Endothelial cell of umbilical vein (primary cell): ENCODE results near the gene PDLIM4.

Experiments used
- EZH2 ChIP-seq: IDR thresholded peaks from 2 replicates; pipeline ENCODE4 v1.6.1; 2012; ENCODE audit warnings: borderline replicate concordance, low read depth, mild to moderate bottlenecking, moderate library complexity, low read length, inconsistent platforms; ENCODE audit not compliant: severe bottlenecking
- JUN ChIP-seq: IDR thresholded peaks from 2 replicates; pipeline ENCODE4 v1.6.1; 2011; ENCODE audit warnings: borderline replicate concordance, low read depth; ENCODE audit not compliant: insufficient read length, insufficient read depth
- POLR2A ChIP-seq: IDR thresholded peaks from 2 replicates; pipeline ENCODE4 v1.6.1; 2012; ENCODE audit warnings: low read depth, mild to moderate bottlenecking, control low read depth, low read length
- POLR2AphosphoS5 ChIP-seq: IDR thresholded peaks from 2 replicates; pipeline ENCODE4 v1.6.1; 2012; ENCODE audit warnings: low read depth, mild to moderate bottlenecking, control low read depth, low read length, moderate library complexity; ENCODE audit not compliant: insufficient read depth
- TF ChIP-seq, protein P1 (sequence below), 2 donors: IDR thresholded peaks; 1 replicate in 1 of 2; 2 replicates in 1 of 2; pipeline ENCODE4 v1.5.1; 2011; ENCODE audit warnings: low read length in 2 of 2, mild to moderate bottlenecking in 2 of 2, moderate library complexity in 2 of 2, control low read depth in 1 of 2, inconsistent platforms in 1 of 2, low read depth in 1 of 2; ENCODE audit not compliant: insufficient read depth in 1 of 2; ENCODE audit errors: extremely low read depth in 1 of 2
- TF ChIP-seq, protein P2 (sequence below): IDR thresholded peaks from 2 replicates; pipeline ENCODE4 v1.6.1; 2011; ENCODE audit not compliant: insufficient read depth, insufficient read length

DNA sequence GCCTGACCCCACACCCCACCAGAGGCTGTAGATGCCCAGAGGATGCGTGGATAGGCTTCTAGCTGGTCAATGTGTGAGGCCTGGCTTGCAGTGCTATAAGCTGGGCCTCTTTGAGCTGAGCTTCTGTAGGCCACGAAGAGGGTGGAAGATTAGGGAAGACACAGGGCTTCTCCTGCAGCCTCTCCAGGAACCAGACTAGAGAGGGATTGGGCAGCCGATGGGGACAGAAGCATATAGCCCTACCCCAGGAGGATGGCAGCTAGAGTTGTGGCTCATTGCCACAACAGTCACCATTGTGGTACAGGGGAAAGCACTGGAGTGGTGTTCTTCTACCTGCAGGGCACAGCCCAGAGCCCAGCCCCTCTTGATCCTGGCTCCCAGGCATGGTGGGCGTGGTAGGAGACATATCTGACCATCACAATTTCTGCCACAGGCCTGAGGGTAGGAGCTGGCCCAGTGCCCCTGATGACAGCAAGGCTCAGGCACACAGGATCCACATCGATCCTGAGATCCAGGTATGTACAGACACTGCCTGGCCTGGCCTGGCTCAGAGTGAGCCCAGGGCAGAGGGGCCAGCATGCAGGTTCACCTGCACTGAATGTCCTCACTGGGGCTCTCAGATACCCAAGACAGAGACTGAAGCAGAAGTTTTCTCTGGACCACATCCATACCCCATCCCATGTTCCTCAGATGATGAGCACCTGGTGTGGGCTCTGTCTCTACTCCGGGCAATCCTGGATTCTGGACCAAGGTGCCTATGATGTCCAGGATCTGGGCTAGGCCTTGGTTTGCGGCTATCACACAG lies 8.7 kb downstream of the PDLIM4 start:
- TF ChIP-seq EZH2 (no peak), POLR2A (no peak), POLR2AphosphoS5 (no peak), JUN (no peak)
- TF ChIP-seq, protein P1, sequence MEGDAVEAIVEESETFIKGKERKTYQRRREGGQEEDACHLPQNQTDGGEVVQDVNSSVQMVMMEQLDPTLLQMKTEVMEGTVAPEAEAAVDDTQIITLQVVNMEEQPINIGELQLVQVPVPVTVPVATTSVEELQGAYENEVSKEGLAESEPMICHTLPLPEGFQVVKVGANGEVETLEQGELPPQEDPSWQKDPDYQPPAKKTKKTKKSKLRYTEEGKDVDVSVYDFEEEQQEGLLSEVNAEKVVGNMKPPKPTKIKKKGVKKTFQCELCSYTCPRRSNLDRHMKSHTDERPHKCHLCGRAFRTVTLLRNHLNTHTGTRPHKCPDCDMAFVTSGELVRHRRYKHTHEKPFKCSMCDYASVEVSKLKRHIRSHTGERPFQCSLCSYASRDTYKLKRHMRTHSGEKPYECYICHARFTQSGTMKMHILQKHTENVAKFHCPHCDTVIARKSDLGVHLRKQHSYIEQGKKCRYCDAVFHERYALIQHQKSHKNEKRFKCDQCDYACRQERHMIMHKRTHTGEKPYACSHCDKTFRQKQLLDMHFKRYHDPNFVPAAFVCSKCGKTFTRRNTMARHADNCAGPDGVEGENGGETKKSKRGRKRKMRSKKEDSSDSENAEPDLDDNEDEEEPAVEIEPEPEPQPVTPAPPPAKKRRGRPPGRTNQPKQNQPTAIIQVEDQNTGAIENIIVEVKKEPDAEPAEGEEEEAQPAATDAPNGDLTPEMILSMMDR (IDR thresholded peaks at IDR 0.05; ENCODE audit: extremely low read depth in 1 of 2, insufficient read depth in 1 of 2, low read depth in 1 of 2, low read length in 2 of 2) = no peak
- TF ChIP-seq, protein P2, sequence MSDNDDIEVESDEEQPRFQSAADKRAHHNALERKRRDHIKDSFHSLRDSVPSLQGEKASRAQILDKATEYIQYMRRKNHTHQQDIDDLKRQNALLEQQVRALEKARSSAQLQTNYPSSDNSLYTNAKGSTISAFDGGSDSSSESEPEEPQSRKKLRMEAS = no peak
